NCI-H1105 treated with DMSO at 0.1 percent for 48 hours (cell line): ENCODE data around the gene GGTLC2.
"Not testable (repeated sequence)": the region's sequence is repeated elsewhere in the genome, so short reads cannot be mapped to it uniquely, and the experiment has no call there.

Experiments used
- DNase-seq: peaks from one replicate; lab custom pipeline; 2025; lab: John Stamatoyannopoulos, UW

GGTLC2 gene

DNA sequence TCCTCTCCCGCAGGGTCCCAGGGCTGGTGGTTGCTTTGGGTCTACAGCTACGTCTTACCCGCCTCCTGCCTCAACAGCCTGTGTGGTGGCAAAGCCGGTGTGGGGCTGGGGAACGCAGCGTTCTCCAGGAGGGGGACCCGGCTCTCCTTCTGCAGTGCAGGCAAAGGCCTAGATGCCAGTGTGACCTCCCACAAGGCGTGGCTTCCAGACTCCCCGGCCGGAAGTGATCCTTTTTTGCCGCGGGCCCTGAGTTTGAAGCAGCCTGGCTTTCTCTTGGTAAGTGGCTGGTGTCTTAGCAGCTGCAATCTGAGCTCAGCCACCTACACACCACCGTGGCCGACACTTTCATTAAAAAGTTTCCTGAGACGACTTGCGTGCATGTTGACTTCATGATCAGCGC, 6.1 kb upstream of the GGTLC2 start:
- DNase-seq, result not testable (repeated sequence)

DNA sequence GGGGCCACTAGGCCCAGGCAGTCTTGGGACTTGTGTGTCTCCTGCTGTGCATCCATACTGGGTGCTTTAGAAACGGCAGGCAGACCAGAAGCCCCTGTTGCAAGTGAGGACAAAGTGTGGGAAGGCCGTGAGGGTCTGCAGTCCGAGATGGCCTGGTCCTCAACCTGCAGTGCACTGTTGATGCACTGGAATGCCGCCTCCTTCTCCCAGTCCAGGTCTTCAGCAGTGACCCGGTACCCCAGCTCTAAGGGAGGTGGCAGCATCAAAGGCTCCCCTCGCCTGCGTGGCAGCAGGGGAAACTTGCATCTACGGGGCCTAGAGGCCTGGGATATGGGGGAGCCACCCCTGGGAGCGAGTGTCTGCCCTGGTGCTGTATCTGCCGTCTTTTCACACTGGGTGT, 2.2 kb upstream of the GGTLC2 start:
- not testable (repeated sequence) for DNase-seq

DNA sequence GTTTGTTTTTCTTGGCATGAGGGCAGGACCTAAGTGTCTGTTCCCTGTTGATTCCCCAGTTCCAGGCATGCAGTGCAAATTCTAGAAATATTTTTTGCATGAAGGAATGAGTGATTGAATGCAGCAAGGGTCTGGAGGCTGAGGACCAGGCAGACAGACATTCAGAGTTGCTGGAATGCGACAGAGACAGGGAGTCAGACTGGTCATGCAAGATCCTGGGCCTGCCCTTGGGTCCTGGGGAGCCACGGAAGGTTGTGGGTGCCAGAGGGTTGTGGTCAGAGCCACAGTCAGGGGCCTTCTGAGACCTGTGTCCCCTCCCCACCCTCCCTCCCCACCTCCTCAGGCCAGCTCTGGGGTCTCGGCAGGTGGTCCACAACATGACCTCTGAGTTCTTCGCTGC, 1.6 kb downstream of the GGTLC2 start:
- not testable (repeated sequence) for DNase-seq

DNA sequence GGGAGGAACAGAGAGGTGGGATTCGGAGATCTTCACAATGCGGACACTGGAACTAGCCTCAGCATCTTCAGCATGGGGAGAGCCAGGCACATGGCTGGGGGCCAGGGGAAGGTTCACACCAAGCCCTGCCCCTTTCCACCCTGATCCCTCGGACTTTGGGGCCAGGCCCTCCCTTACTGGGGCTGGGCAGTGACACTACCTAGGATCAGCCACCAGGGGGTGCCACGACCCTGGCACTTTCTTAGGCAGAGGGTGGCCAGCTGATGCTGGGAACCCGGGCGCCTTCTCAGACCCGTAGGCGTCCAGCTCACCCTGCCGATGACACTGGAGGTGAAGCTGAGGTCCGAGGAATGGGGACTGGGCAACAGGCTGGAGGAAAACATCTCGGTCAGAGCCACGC, 3.5 kb downstream of the GGTLC2 start:
- not testable (repeated sequence) for DNase-seq

DNA sequence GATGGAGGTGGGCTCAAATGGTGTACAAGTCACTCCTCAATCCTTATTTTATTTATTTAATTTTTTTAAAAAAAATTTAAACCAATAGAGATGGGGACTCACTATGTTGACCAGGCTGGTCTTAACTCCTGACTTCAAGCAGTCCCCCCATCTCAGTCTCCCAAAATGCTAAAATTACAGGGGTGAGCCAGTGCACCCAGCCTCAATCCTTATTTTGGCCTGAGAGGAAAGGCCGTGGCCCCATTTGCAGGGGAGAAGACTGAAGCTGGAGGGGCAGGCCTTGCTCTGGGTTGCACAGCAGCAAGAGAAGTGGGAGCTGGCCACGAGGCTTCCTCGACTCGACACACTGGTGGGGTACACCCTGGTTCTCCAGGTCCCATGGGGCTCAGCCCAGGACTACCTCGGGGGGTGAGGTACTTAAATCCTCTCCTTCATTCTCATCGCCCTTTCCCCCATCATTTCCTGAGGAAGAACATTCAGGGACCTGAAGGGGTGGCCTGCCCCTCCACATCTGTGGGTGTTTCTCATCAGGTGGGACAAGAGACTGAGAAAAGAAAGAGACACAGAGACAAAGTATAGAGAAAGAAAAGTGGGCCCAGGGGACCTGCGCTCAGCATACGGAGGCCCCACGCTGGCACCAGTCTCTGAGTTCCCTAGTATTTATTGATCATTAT, 4.6 kb downstream of the GGTLC2 start:
- not testable (repeated sequence) for DNase-seq

DNA sequence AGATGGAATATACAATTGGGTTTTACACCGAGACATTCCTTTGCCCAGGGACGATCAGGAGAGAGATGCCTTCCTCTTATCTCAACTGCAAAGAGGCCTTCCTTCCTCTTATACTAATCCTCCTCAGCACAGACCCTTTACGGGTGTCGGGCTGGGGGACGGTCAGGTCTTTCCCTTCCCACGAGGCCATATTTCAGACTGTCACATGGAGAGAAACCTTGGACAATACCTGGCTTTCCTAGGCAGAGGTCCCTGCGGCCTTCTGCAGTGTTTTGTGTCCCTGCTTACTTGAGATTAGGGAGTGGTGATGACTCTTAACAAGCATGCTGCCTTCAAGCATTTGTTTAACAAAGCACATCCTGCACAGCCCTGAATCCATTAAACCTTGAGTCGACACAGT, 5.3 kb downstream of the GGTLC2 start:
- DNase-seq, result not testable (repeated sequence)

DNA sequence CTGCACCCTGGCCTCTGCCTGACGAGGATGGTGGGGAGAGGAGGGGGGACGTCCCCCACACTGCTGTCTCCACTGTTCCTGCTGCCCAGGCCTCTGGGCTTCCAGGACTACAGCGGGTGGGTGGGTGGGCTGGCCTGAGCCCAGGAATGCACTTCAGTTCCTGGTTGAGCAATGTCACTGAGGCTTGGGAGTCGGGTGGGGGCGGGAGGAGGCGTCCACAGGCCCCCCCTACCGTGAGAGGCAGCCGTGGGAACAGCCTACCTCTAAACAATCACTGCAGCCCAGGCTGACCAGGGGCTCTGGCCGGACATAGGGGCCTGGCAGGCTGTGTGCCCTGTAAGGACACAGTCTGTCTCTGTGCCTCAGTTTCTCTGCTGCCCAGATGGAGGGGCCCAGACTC, 6.0 kb downstream of the GGTLC2 start:
- not testable (repeated sequence) for DNase-seq

DNA sequence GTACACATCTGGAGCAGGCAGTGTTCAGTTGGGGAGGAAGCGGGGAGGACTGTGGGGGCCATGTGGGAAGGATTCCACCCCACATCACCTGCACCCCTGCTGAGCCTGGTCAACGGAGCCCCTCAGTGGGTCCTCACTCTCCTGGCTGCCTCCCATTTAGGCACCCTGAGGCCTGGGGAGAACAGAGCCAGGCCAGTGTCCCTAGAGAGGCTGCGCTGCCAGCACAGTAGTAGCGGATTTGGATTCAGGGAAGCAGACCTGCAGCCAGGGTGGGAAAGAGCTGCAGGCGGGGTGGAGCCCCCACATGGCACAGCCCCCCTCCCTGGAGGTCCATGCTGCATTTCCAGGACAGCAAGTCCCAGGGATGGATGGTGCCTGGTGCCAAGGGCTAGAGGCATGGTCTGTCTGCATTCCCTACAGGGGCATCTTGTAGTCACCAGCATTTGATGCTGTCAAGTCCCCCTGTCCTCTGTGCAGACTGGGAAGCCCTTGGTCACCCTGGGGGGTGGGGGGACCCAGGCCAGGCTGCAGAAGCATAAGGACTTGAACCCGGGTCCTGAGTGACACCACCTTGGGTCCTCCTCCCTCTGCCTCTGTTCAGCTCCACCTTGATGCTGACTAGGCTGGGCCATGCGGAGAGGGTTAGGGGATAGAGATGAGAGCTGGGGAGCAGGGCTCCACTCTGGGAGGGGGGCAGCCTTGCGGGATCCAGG, 6.5 kb downstream of the GGTLC2 start:
- not testable (repeated sequence) for DNase-seq

DNA sequence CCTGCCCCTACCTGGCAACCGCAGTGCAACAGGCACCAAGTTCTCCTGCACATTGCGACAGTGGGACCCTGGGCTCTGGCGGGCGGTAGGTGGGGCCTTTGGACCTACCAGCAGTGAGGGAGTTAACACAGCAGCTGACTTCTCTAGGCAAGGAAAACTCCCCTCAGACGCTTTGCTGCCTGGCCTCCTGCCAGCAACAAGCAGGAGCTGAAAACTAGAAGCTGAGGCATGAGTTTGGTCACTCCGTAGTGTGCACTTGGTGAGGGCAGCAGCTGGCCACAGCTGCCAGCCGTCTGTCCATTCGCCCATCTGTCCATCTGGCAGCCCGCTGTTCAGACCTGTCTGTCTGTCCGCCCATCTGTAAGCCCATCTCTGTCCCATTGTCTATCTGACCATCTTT, 7.2 kb downstream of the GGTLC2 start:
- not testable (repeated sequence) for DNase-seq

DNA sequence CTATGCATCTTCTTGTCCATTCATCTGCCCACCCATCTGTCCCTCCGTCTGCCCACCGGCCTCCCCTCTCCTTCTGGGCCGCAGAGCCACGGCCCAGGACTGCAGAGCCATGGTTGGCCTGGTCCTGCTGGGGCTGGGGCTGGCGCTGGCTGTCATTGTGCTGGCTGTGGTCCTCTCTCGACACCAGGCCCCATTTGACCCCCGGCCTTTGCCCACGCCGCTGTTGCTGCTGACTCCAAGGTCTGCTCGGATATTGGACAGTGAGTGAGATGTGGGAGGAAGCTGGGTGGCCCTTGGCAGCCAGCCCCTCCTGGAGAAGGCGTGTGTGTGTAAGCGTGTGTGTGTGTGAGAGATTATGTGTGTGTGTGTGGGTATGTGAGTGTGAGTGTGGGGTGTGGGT, 7.7 kb downstream of the GGTLC2 start:
- not testable (repeated sequence) for DNase-seq

DNA sequence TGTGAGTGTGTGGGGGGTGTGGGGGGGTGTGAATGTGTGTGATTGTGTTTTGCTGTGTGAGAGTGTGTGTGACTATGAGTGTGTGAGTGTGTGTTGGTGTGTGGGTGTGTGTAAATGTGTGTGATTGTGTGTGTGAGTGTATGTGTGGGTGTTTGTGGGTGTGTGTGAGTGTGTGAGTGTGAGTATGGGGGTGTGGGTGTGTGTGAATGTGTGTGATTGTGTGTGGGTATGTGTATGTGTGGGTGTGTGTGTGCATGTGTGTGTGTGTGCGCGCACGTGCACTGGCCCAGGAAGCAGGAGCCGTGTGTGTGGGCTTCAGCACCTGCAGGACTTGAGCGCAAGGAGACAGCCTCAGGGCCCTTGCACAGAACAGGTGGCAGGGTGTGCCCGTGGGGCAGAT, 8.2 kb downstream of the GGTLC2 start:
- not testable (repeated sequence) for DNase-seq

DNA sequence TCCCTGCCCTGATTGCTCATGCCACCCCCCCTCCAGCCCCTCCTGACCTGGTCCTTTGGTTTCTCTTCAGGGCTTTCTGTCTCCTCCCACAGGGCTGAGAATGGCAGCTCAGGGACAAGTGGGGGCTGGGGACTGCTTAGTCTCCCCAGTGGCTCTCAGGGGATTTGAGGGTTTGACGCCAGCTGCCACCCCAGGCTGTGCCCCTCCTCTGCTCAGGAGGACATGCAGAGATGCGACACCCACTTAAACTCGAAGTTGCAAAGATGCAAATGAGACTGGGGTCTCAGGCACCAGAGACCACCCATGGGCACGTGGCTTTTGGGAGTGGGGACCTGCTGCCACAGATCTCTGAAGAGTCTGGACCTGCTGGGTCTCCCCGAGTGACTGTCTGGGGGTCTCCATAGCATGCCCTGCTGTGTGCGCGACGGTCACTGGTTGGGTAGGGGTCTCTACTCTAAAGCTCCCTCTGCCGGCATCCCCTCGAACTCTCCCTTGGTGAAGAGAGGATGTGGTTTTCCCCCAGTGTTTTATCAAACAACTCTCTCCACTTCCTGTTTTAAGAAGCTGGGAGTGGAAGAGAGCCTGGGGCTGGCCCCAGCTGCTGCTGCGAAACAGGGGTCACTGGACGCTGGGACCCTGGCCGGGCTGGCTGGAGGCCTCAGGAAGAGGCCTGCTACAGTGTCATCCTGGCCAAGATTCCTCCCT, 9.4 kb downstream of the GGTLC2 start:
- DNase-seq, result not testable (repeated sequence)

DNA sequence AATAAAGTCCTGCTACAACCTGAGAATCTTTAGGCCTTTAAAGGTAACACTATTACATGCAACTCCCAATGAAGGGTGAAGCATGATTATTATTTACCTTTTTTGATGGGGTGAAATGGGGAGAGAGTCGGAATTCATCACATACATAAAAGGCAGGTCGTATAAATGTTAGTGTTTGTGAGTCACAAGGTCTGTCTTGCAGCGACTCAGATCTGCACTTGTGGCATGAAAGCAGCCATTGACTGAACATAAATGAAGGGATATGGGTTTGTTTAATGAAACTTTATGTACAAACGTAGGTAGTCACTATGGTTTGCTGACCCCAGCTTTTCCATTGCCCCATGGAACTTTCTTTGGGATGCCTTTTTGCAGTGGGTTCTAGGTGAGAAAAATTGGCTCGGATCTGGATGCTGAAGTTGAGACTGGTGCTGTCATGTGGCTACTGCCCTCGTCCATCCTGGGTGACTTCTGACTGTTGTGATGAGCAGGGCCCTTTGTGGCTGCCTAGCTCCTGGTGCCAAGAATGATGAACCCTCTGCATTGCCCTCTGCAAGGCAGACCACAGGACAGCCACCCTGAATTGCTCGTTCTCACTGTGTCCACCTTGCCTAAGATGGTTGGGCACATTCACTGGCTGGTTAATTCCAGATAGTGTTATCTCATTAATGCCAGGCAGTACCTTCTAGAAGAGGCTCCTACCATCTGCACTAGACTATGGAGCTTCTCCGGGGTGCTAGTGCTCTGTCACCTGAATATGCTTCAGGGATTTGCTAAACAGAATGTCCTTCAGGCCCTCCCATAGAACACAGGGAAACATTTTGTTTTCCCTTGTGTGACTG, 11.3 kb downstream of the GGTLC2 start:
- no peak for DNase-seq

DNA sequence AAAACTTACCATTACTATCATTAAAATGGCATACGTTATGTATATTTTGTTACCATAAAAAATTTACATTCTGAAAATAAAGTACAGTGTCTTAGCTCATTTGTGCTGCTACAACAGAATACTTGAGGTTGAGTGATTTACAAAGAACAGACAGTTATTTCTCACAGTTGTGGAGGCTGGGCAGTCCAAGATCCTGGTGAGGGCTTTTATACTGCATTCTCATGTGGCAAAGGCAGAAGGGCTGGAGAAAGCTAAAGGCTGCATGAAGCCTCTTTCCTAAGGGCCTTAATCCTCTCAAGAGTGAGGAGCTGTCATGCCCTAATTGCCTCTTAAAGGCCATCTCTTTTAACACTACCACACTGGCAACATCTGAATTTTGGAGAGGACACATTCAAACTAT, 13.3 kb downstream of the GGTLC2 start:
- no peak for DNase-seq

DNA sequence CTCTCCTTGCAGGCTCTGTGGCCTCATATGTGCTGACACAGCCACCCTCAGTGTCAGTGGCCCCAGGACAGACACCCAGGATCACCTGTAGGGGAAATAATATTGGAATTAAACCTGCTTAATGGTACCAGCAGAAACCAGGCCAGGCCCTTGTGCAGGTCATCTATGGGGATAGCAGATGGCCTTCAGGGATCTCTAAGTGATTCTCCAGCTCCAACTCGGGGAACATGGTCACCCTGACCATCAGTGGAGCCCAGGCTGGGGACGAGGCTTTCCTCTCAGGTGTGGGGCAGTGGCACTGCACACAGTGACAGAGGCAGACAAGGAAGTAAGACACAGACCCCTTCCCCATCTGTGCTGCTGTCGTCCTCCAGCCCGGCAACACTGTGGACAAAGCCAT, 16.9 kb downstream of the GGTLC2 start:
- DNase-seq, result no peak

DNA sequence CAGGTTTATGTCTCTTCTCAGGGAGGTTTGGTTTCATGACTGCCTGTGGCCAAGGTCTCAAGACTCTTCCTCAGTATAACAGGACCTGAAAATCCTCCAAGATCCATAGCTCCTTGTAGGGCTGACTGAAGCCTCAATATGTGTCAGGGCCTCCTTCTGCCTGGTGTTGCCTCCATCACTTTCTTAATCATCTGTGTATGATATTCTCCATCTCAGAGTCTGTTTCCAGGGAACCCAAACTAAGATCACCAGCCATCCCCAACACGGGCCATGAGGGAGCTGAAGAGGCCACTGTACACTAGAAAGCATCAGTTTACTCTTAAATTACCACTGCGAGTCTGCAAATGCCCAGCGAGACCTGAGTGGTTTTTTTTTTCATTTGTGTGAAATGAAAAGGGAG, 17.7 kb downstream of the GGTLC2 start:
- DNase-seq, result no peak

DNA sequence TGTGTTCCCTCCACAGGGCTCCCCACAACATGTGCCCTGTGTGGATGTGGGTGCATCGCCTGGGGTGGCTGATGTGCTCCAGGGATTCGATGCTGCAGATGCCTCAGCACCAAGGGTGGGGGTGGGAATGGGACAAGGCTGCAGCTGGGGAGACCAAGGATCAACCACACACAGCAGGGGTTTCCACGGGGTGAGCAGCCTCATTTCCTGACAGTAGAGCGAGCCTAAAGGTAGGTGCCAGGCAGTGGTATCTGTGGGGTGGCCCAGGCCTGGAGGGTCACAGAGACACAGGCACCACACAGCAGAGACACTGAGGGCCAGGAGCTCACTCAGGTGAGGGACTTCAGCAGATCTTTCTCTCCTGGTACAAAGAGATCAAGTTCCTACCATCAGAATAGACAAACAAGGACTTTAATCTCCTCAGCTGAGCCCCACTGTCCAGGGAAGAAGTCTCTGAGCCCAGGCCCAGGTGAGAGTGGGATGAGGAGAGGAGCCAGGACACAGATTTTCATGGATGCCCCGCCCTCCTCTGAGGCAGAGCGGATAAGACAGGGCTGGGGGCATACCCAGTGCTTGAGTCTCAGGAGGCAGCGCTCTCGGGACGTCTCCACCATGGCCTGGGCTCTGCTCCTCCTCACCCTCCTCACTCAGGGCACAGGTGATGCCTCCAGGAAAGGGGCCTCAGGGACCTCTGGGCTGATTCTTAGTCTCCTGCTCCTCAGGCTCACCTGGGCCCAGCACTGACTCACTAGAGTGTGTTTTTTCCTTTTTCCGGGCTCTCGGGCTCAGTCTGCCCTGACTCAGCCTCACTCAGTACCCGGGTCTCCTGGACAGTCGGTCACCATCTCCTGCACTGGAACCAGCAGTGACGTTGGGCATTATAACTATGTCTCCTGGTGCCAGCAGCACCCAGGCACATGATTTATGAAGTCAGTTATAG, 19.7 kb downstream of the GGTLC2 start:
- DNase-seq, result no peak

DNA sequence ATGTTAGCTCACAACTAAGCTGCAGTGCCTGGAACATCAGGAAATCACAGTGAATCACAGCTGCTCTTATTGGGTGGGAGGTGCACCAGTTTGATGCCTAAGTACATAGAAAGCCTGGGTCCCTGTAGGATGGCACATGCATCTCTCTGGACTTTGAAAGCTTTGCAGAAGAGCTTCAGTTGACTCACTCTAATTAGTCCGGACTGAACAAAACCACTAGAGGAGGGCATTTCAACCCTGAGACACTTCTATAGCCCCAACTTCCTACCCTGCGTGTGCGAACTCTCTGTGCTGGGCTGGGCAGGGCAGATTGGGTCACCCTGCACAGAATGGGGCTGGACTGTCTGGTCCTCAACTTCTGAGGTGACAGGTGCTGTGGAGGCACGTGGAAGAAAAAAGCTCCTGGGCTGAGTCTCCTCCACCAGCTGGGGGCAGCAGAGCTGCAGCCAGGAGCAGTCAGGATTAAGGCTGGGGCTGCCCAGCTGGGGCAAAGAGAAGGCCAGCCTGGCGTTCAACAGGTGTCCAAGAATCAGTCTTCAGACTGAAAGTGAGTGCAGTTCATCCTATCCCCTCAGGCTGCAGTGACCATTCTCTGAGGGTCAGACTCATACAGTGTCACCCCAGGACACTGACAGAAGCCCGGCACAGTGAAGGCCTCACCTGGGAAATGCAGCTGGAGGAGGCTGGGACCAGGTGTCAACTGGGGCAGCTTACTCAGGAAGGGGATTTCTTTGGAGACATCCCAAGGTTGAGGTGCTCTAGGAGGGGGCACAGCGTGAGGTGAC, 22.1 kb downstream of the GGTLC2 start:
- DNase-seq, result no peak

DNA sequence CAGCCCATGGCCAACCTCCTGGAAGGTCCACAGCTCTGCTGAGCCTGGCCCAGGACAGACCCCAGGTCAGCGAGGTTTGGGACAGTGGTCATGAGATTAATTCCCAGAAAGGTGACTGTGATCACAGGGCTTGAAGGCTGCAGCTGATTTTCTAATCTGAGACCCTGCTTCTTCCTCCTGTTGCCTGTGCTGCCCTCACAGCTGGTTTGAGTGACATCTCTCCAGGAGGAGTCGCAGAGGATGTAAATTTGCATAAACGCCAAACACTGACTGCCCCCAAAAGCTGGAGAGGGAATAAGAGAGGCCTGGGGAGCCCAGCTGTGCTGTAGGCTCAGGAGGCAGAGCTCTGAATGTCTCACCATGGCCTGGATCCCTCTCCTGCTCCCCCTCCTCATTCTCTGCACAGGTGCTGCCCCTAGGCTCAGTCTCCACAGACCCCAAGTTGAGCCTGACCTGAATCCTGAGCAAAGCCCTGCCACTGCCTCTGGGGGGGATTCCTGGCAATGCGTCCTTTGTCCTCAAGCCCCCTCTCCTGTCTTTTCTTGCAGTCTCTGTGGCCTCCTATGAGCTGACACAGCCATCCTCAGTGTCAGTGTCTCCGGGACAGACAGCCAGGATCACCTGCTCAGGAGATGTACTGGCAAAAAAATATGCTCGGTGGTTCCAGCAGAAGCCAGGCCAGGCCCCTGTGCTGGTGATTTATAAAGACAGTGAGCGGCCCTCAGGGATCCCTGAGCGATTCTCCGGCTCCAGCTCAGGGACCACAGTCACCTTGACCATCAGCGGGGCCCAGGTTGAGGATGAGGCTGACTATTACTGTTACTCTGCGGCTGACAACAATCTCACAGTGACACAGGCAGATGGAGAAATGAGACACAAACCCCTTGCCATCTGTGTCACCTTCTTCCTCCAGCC, 23.8 kb downstream of the GGTLC2 start:
- DNase-seq, result no peak
